ENCODE results near the gene GALM.
A peak's percentile ranks its signal among the peaks of the same experiment; 100 is the strongest.
"Not testable (repeated sequence)": the region's sequence is repeated elsewhere in the genome, so short reads cannot be mapped to it uniquely, and the experiment has no call there.

GALM gene

GRCh38 chr2:38650012-38650411 lies 15.9 kb upstream of the GALM start:
- DNase-seq (ENCODE audit: low read depth) = no peak

- no peak for DNase-seq (ENCODE audit: low read depth)
Observed at GRCh38 chr2:38650717-38651116, 15.2 kb upstream of the GALM start.

- no peak for DNase-seq (ENCODE audit: low read depth)
Observed at GRCh38 chr2:38652431-38653273, 13.3 kb upstream of the GALM start.

- no peak for DNase-seq (ENCODE audit: low read depth)
Observed at GRCh38 chr2:38653380-38653714, 12.6 kb upstream of the GALM start.

- DNase-seq (ENCODE audit: low read depth) = peak; percentile 67
Observed at GRCh38 chr2:38653715-38654527, 12.0 kb upstream of the GALM start.

GRCh38 chr2:38654528-38655381 lies 11.2 kb upstream of the GALM start:
- DNase-seq (ENCODE audit: low read depth) = no peak

- no peak for DNase-seq (ENCODE audit: low read depth)
Observed at GRCh38 chr2:38655441-38655840, 10.5 kb upstream of the GALM start.

- no peak for DNase-seq (ENCODE audit: low read depth)
Observed at GRCh38 chr2:38656866-38657480, 8.9 kb upstream of the GALM start.

- DNase-seq (ENCODE audit: low read depth) = no peak
Observed at GRCh38 chr2:38658613-38659012, 7.3 kb upstream of the GALM start.

- no peak for DNase-seq (ENCODE audit: low read depth)
Observed at GRCh38 chr2:38659115-38659514, 6.8 kb upstream of the GALM start.

GRCh38 chr2:38660282-38660681 lies 5.6 kb upstream of the GALM start:
- DNase-seq (ENCODE audit: low read depth) = no peak

GRCh38 chr2:38661306-38661705 lies 4.6 kb upstream of the GALM start:
- DNase-seq (ENCODE audit: low read depth) = no peak

- DNase-seq (ENCODE audit: low read depth) = no peak
Observed at GRCh38 chr2:38666556-38666910, 619 bp downstream of the GALM start.

- DNase-seq (ENCODE audit: low read depth) = no peak
Observed at GRCh38 chr2:38668092-38668491, 2.2 kb downstream of the GALM start.

GRCh38 chr2:38668779-38669479 lies 3.0 kb downstream of the GALM start:
- DNase-seq (ENCODE audit: low read depth) = no peak

GRCh38 chr2:38671303-38671702 lies 5.4 kb downstream of the GALM start:
- no peak for DNase-seq (ENCODE audit: low read depth)

GRCh38 chr2:38671946-38672345 lies 6.0 kb downstream of the GALM start:
- no peak for DNase-seq (ENCODE audit: low read depth)

GRCh38 chr2:38672445-38673391 lies 6.8 kb downstream of the GALM start:
- no peak for DNase-seq (ENCODE audit: low read depth)

GRCh38 chr2:38676681-38677080 lies 10.8 kb downstream of the GALM start:
- no peak for DNase-seq (ENCODE audit: low read depth)

- not testable (repeated sequence) for DNase-seq (ENCODE audit: low read depth)
Observed at GRCh38 chr2:38680868-38681267, 15.0 kb downstream of the GALM start.
